Activated B cell treated with CpG ODN at 0.5 μM for 24 hours (primary cell): ENCODE data around the gene COBL. TPM values are rescaled to one million over a fixed set of nuclear protein-coding genes. Genes with fewer than 3 reads are reported as not detected.

Experiments
- ATAC-seq: fragments of 200-7000 bp; cut with Tn5 transposase; one replicate; pipeline ENCODE4 v1.10.0; 2021; ENCODE audit warnings: low read depth, mild to moderate bottlenecking, moderate library complexity
- CTCF ChIA-PET: fragments of 350-600 bp; sonication (Branson Sonifier 250); formaldehyde crosslinking; loops from one replicate; lab custom pipeline; 2021; ENCODE audit warnings: antibody characterized with exemption; lab: Charles Lee
- POLR2A ChIA-PET: fragments of 350-600 bp; sonication (Branson Sonifier 250); formaldehyde crosslinking; loops from one replicate; lab custom pipeline; 2021; ENCODE audit warnings: antibody characterized with exemption; lab: Charles Lee
- DNase-seq: peaks from one replicate; pipeline ENCODE4 v3.0.0; 2022
- H3K27ac Mint-ChIP-seq: one replicate; pipeline ENCODE4 v1.8.0; 2020; ENCODE audit warnings: mixed read lengths
- H3K27me3 Mint-ChIP-seq: one replicate; pipeline ENCODE4 v1.8.0; 2021; ENCODE audit warnings: mixed read lengths
- H3K36me3 Mint-ChIP-seq: one replicate; pipeline ENCODE4 v1.8.0; 2021; ENCODE audit warnings: low read depth, mixed read lengths
- H3K4me1 Mint-ChIP-seq: one replicate; pipeline ENCODE4 v1.8.0; 2021; ENCODE audit warnings: mixed read lengths
- H3K4me3 Mint-ChIP-seq: one replicate; pipeline ENCODE4 v1.8.0; 2020; ENCODE audit warnings: mild to moderate bottlenecking, mixed read lengths
- H3K9me3 Mint-ChIP-seq: one replicate; pipeline ENCODE4 v1.8.0; 2020; ENCODE audit warnings: mixed read lengths
- CTCF ChIP-seq: fragments of 200-600 bp; IDR thresholded peaks from one replicate; pipeline ENCODE4 v1.8.0; 2022; ENCODE audit warnings: antibody characterized with exemption, mild to moderate bottlenecking
- intact Hi-C: fragments of 100-400 bp; cut with micrococcal nuclease; formaldehyde crosslinking; loops from one replicate; pipeline ENCODE4 v1.15.1; 2024
- total RNA-seq: library from RNA; stranded (reverse); gene quantifications from 2 replicates; pipeline ENCODE4 v1.2.3, GENCODE V29; 2022

COBL gene
- total RNA-seq, 1 donor from 2014 or later, result not detected

- Mint-ChIP-seq H3K36me3 (no peaks in the 10 kb centered on the region), H3K9me3 (no peaks in the 10 kb centered on the region), H3K4me3 (no peak overlapping the region), H3K4me1 (no peaks in the 10 kb centered on the region), H3K27me3 (peaks cover 2% of the 10 kb centered on the region), H3K27ac (no peak overlapping the region)
- ATAC-seq (no peak), DNase-seq (no peak)
- TF ChIP-seq CTCF, result no peak
- CTCF ChIA-PET, result no interaction called here
- intact Hi-C loops, result no loop called here
- POLR2A ChIA-PET, result no interaction called here
These were observed 23.6 kb upstream of the COBL start for GRCh38 chr7:51340029-51340838.

- Mint-ChIP-seq H3K9me3 (no peaks in the 10 kb centered on the region), H3K4me3 (no peak overlapping the region), H3K4me1 (no peaks in the 10 kb centered on the region), H3K27ac (no peak overlapping the region), H3K36me3 (no peaks in the 10 kb centered on the region), H3K27me3 (peaks cover 3% of the 10 kb centered on the region)
- ChIA-PET POLR2A (no interaction called here), CTCF (no interaction called here)
- ATAC-seq, result no peak
- no peak for DNase-seq
- TF ChIP-seq CTCF, result no peak
- intact Hi-C loops, result no loop called here
These were observed 18.4 kb upstream of the COBL start for GRCh38 chr7:51335057-51335456.

- CTCF ChIA-PET, result interaction anchor here (0.5 kb wide), 1 partner anchor 8 kb away, joined by 3 read pairs; no protein-coding TSS in a partner anchor
- H3K27ac Mint-ChIP-seq, result no peak overlapping the region
- no peaks in the 10 kb centered on the region for H3K4me1 Mint-ChIP-seq
- POLR2A ChIA-PET, result no interaction called here
- H3K9me3 Mint-ChIP-seq, result no peaks in the 10 kb centered on the region
- no peak for DNase-seq
- no peaks in the 10 kb centered on the region for H3K36me3 Mint-ChIP-seq
- H3K27me3 Mint-ChIP-seq, result peaks cover 4% of the 10 kb centered on the region
- intact Hi-C loops, result no loop called here
- ATAC-seq, result no peak
- no peak overlapping the region for H3K4me3 Mint-ChIP-seq
- no peak for TF ChIP-seq CTCF
These were observed 13.2 kb upstream of the COBL start for GRCh38 chr7:51329696-51330263.

- no peak for TF ChIP-seq CTCF
- ChIA-PET POLR2A (no interaction called here), CTCF (no interaction called here)
- H3K4me1 Mint-ChIP-seq, result no peaks in the 10 kb centered on the region
- no peak overlapping the region for H3K4me3 Mint-ChIP-seq
- H3K36me3 Mint-ChIP-seq, result no peaks in the 10 kb centered on the region
- no peaks in the 10 kb centered on the region for H3K9me3 Mint-ChIP-seq
- DNase-seq, result no peak
- H3K27me3 Mint-ChIP-seq, result peaks cover 4% of the 10 kb centered on the region
- H3K27ac Mint-ChIP-seq, result no peak overlapping the region
- intact Hi-C loops, result no loop called here
- ATAC-seq, result no peak
These were observed 11.8 kb upstream of the COBL start for GRCh38 chr7:51328351-51328801.

- ATAC-seq (no peak), DNase-seq (no peak)
- intact Hi-C loops, result no loop called here
- ChIA-PET POLR2A (no interaction called here), CTCF (no interaction called here)
- Mint-ChIP-seq H3K27ac (no peak overlapping the region), H3K27me3 (peaks cover 2% of the 10 kb centered on the region), H3K4me3 (no peak overlapping the region), H3K9me3 (no peaks in the 10 kb centered on the region), H3K4me1 (no peaks in the 10 kb centered on the region), H3K36me3 (no peaks in the 10 kb centered on the region)
- TF ChIP-seq CTCF, result no peak
These were observed 10.7 kb upstream of the COBL start for GRCh38 chr7:51327287-51327717.
